ENCODE results near the gene KCNK5. TPM values are rescaled to one million over a fixed set of nuclear protein-coding genes. Genes with fewer than 3 reads are reported as not detected.

Gene KCNK5
- total and polyA plus RNA-seq, 2 donors (not counting 3 experiments of a cell fraction or from before 2014, with no cell fraction given): not detected

DNA sequence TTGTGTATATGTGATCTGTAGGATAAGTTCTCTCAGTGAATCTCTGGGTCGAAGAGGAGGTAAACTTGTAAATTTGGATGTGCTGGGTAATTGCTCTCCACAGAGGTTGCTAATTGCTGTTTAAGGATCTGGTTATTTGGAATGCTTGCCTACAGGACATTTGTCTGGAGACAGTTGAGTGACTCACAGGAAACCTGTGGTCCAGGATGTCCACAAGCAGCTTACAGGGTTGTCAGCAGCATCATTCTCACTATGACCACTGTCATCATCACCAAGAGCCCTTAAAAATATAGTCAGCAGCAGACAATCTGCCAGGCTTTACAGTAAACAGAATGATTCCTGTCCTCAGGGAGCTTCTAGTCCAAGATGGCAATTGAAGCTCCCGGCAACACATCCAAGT lies 31.2 kb upstream of the KCNK5 start:
- Histone ChIP-seq H3K36me3 (ENCODE audit: control insufficient read depth in 2 of 2, extremely low read depth in 1 of 2, insufficient read depth in 2 of 2, low read length in 2 of 2) (no peaks in the 10 kb centered on the region), H3K4me3 (replicated peaks in 1 of 3; ENCODE audit: insufficient read depth in 1 of 3, low read depth in 1 of 3, low read length in 3 of 3) (no peak overlapping the region), H3K9me3 (replicated peaks; ENCODE audit: control insufficient read depth, insufficient read depth, low read length) (no peaks in the 10 kb centered on the region), H3K4me2 (ENCODE audit: insufficient read depth, low read length) (no peak overlapping the region), H2AFZ (ENCODE audit: low read depth, low read length) (no peak overlapping the region), H3K4me1 (ENCODE audit: control insufficient read depth, extremely low read depth, insufficient read depth, low read length) (no peaks in the 10 kb centered on the region), H3K27ac (ENCODE audit: insufficient read depth, low read depth, low read length) (no peak overlapping the region), H3K79me2 (ENCODE audit: control insufficient read depth, insufficient read depth, low read length) (no peaks in the 10 kb centered on the region), H3K27me3 (ENCODE audit: control insufficient read depth in 2 of 2, insufficient read depth in 2 of 2, low read length in 2 of 2) (no peaks in the 10 kb centered on the region), H4K20me1 (replicated peaks; ENCODE audit: control insufficient read depth, extremely low read depth, insufficient read depth, low read length) (no peaks in the 10 kb centered on the region), H3K9ac (replicated peaks; ENCODE audit: extremely low read depth, insufficient read depth, low read length) (no peak overlapping the region), H3K9me1 (replicated peaks; ENCODE audit: control insufficient read depth, extremely low read depth, insufficient read depth, low read length) (no peaks in the 10 kb centered on the region)
- dilution Hi-C loops (cut with MboI; ENCODE audit: extremely low pct_ligation_motif_present, low sequenced_read_pairs) (no loop called here), intact Hi-C loops (cut with micrococcal nuclease) (no loop called here)
- TF ChIP-seq POLR2AphosphoS5 (IDR thresholded peaks at IDR 0.05; ENCODE audit: insufficient read depth, low read depth, low read length): no peak
- TF ChIP-seq GATA2 (IDR thresholded peaks at IDR 0.05; ENCODE audit: insufficient read depth, insufficient read length, low read depth, low read length): no peak
- TF ChIP-seq, protein P1, sequence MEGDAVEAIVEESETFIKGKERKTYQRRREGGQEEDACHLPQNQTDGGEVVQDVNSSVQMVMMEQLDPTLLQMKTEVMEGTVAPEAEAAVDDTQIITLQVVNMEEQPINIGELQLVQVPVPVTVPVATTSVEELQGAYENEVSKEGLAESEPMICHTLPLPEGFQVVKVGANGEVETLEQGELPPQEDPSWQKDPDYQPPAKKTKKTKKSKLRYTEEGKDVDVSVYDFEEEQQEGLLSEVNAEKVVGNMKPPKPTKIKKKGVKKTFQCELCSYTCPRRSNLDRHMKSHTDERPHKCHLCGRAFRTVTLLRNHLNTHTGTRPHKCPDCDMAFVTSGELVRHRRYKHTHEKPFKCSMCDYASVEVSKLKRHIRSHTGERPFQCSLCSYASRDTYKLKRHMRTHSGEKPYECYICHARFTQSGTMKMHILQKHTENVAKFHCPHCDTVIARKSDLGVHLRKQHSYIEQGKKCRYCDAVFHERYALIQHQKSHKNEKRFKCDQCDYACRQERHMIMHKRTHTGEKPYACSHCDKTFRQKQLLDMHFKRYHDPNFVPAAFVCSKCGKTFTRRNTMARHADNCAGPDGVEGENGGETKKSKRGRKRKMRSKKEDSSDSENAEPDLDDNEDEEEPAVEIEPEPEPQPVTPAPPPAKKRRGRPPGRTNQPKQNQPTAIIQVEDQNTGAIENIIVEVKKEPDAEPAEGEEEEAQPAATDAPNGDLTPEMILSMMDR (IDR thresholded peaks at IDR 0.05; ENCODE audit: extremely low read depth in 1 of 2, insufficient read depth in 1 of 2, low read depth in 1 of 2, low read length in 2 of 2): no peak
- TF ChIP-seq, protein P2, sequence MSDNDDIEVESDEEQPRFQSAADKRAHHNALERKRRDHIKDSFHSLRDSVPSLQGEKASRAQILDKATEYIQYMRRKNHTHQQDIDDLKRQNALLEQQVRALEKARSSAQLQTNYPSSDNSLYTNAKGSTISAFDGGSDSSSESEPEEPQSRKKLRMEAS (IDR thresholded peaks at IDR 0.05; ENCODE audit: insufficient read depth, insufficient read length): no peak
- TF ChIP-seq EZH2 (IDR thresholded peaks at IDR 0.05; ENCODE audit: borderline replicate concordance, low read depth, low read length, severe bottlenecking): no peak
- TF ChIP-seq FOS (IDR thresholded peaks at IDR 0.05; ENCODE audit: borderline replicate concordance, insufficient read depth, low read length): no peak
- FAIRE-seq (no peak), DNase-seq (ENCODE audit: low read depth, low spot score) (no peak)
- ChIA-PET CTCF (no interaction called here), POLR2A (no interaction called here)
- BruUV-seq (replicated peaks): no TSS peak
